ENCODE data around the gene SENP5.

SENP5 gene

GRCh38 chr3:196914866-196915265 is 47.1 kb downstream of the SENP5 start:
- no peak for DNase-seq (ENCODE audit: low spot score)
- no peak for TF ChIP-seq CTCF (IDR thresholded peaks at IDR 0.05; ENCODE audit: borderline replicate concordance, control extremely low read depth, extremely low read depth, insufficient read depth, missing control alignments)
- in situ Hi-C loops (cut with MboI; ENCODE audit: low sequenced_read_pairs, unreplicated experiment), result no loop called here

DNA sequence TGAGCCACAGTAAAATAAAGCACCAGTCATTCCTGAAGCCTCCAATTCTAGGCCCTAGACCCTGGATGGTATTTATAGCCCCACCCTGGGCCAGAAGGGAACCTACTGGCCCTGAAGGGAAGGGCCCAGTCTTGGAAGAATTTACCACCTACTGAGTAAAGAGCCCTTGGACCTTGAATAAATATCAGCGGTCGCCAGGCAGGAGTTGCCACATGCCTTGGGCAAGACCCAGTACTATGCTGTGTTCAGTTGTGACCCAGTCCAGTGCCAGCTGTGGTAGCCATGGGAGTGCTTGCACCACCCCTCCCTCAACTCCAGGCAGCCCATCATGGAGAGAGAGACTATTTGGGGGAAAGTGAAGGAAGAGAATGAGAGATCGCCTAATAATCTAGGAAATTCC is 47.7 kb downstream of the SENP5 start:
- in situ Hi-C loops (cut with MboI; ENCODE audit: low sequenced_read_pairs, unreplicated experiment), result no loop called here
- DNase-seq (ENCODE audit: low spot score), result no peak
- TF ChIP-seq CTCF (IDR thresholded peaks at IDR 0.05; ENCODE audit: borderline replicate concordance, control extremely low read depth, extremely low read depth, insufficient read depth, missing control alignments), result no peak

GRCh38 chr3:196916221-196916620 is 48.5 kb downstream of the SENP5 start:
- no peak for TF ChIP-seq CTCF (IDR thresholded peaks at IDR 0.05; ENCODE audit: borderline replicate concordance, control extremely low read depth, extremely low read depth, insufficient read depth, missing control alignments)
- in situ Hi-C loops (cut with MboI; ENCODE audit: low sequenced_read_pairs, unreplicated experiment), result no loop called here
- no peak for DNase-seq (ENCODE audit: low spot score)

DNA sequence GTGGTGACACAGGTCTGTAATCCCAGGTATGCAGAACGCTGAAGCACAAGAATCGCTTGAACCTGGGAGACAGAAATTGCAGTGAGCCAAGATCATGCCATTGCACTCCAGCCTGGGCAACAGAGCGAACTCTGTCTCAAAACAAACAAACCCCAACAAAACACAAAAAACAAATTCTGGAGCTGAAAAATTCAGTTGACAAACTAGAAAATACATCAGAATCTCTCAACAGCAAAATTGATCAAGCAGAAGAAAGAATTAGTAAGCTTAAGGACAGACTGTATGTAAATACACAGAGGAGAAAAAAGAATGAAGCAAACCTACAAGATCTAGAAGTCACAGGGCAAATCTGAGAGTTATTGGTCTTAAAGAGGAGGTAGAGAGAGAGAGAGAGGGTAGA is 49.3 kb downstream of the SENP5 start:
- no peak for DNase-seq (ENCODE audit: low spot score)
- no peak for TF ChIP-seq CTCF (IDR thresholded peaks at IDR 0.05; ENCODE audit: borderline replicate concordance, control extremely low read depth, extremely low read depth, insufficient read depth, missing control alignments)
- in situ Hi-C loops (cut with MboI; ENCODE audit: low sequenced_read_pairs, unreplicated experiment), result no loop called here

DNA sequence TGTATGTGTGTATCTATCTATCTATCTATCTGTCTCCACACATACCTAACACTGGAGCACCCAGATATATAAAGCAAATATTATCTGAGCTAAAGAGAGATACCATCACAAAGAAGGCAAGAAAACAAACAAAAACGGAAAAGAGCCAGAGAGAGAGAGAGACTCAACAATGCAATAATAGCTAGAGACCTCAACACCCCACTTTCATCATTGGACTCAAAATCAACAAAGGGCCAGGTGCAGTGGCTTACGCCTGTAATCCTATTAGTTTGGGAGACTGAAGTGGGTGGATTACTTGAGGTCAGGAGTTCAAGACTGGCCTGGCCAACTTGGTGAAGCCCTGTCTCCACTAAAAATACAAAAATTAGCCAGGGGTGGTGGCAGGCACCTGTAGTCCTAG is 51.2 kb downstream of the SENP5 start:
- DNase-seq (ENCODE audit: low spot score), result no peak
- TF ChIP-seq CTCF (IDR thresholded peaks at IDR 0.05; ENCODE audit: borderline replicate concordance, control extremely low read depth, extremely low read depth, insufficient read depth, missing control alignments), result no peak
- in situ Hi-C loops (cut with MboI; ENCODE audit: low sequenced_read_pairs, unreplicated experiment), result no loop called here

- TF ChIP-seq CTCF (IDR thresholded peaks at IDR 0.05; ENCODE audit: borderline replicate concordance, control extremely low read depth, extremely low read depth, insufficient read depth, missing control alignments), result no peak
- in situ Hi-C loops (cut with MboI; ENCODE audit: low sequenced_read_pairs, unreplicated experiment), result no loop called here
- no peak for DNase-seq (ENCODE audit: low spot score)
Measured at GRCh38 chr3:196920733-196921132, 53.0 kb downstream of the SENP5 start.

All from GM13976 (cell line).